ENCODE results near the gene CCNA1.

The CCNA1 gene

GRCh38 chr13:36432106-36432544, at the start of gene CCNA1:
Gene CCNA1, plus strand, starts transcription at chr13:36432495. Its CDS starts 562 bp downstream, at chr13:36433057.
- no peak for DNase-seq

- no peak for DNase-seq
Observed at GRCh38 chr13:36385489-36385888, 46.8 kb upstream of the CCNA1 start.

- no peak for DNase-seq
Observed at GRCh38 chr13:36395280-36395679, 37.0 kb upstream of the CCNA1 start.

- DNase-seq: no peak
Observed at GRCh38 chr13:36405151-36405550, 27.1 kb upstream of the CCNA1 start.

GRCh38 chr13:36412736-36413135, 19.6 kb upstream of the CCNA1 start:
- DNase-seq: no peak

- no peak for DNase-seq
Observed at GRCh38 chr13:36413161-36413560, 19.1 kb upstream of the CCNA1 start.

- no peak for DNase-seq
Observed at GRCh38 chr13:36414461-36414860, 17.8 kb upstream of the CCNA1 start.

GRCh38 chr13:36417331-36417730, 15.0 kb upstream of the CCNA1 start:
- DNase-seq: no peak

GRCh38 chr13:36418022-36418805, 14.1 kb upstream of the CCNA1 start:
- no peak for DNase-seq

GRCh38 chr13:36420437-36420891, 11.8 kb upstream of the CCNA1 start:
- DNase-seq: peak; percentile 54

GRCh38 chr13:36421447-36421846, 10.8 kb upstream of the CCNA1 start:
- DNase-seq: no peak

GRCh38 chr13:36428086-36428485, 4.2 kb upstream of the CCNA1 start:
- DNase-seq: no peak

- no peak for DNase-seq
Observed at GRCh38 chr13:36430247-36431203, 1.8 kb upstream of the CCNA1 start.

GRCh38 chr13:36431204-36432105, 840 bp upstream of the CCNA1 start:
- DNase-seq: no peak

GRCh38 chr13:36436811-36437210, 4.5 kb downstream of the CCNA1 start:
- DNase-seq: no peak

GRCh38 chr13:36438594-36439483, 6.5 kb downstream of the CCNA1 start:
- no peak for DNase-seq

GRCh38 chr13:36445278-36445677, 13.0 kb downstream of the CCNA1 start:
- DNase-seq: no peak

GRCh38 chr13:36445891-36446351, 13.6 kb downstream of the CCNA1 start:
- DNase-seq: no peak

- DNase-seq: no peak
Observed at GRCh38 chr13:36447501-36447900, 15.2 kb downstream of the CCNA1 start.

GRCh38 chr13:36450534-36450933, 18.2 kb downstream of the CCNA1 start:
- no peak for DNase-seq

GRCh38 chr13:36453516-36453915, 21.2 kb downstream of the CCNA1 start:
- no peak for DNase-seq

Measured in NCI-H526 treated with DMSO at 0.1 percent for 48 hours (cell line).